ENCODE data around the gene TBC1D21. TPM values are rescaled to one million over a fixed set of nuclear protein-coding genes. Genes with fewer than 3 reads are reported as not detected.

The TBC1D21 gene
- total and polyA plus RNA-seq, 2 of the 4 experiments (the other 2 are of a cell fraction) = not detected

GRCh38 chr15:73869216-73869995, 4.0 kb upstream of the TBC1D21 start:
- 8% methylated on average over 2 of the region's 6 CpGs; no CpG with 5 or more reads in 1 of the 2 experiments for WGBS, 2 experiments (ENCODE audit: extremely low coverage in 2 of 2, insufficient read length in 1 of 2)
- CTCF ChIA-PET = interaction anchor here (0.7 kb wide), 1 partner anchor 8 kb away, joined by 3 read pairs; no protein-coding TSS in a partner anchor
- in situ Hi-C loops (cut with MboI; ENCODE audit: low sequenced_read_pairs) = no loop called here

More at GRCh38 chr15:73869216-73869995, 4.0 kb upstream of the TBC1D21 start:
- dilution Hi-C loops (cut with HindIII; ENCODE audit: low sequenced_read_pairs, unreplicated experiment) (no loop called here), intact Hi-C loops (cut with micrococcal nuclease) (no loop called here)
- Histone ChIP-seq H3K4me1 (ENCODE audit: control insufficient read depth, insufficient read depth, low read length) (no peaks in the 10 kb centered on the region), H3K9me3 (ENCODE audit: control insufficient read depth, insufficient read depth, low read length) (no peaks in the 10 kb centered on the region; the same call in 1 of the 2 replicates), H2AK9ac (replicated peaks; ENCODE audit: low read depth, low read length, poor library complexity) (no peak overlapping the region), H3K79me1 (ENCODE audit: low read depth in 1 of 2, low read length in 2 of 2) (no peaks in the 10 kb centered on the region), H2BK120ac (ENCODE audit: low read depth, low read length) (no peak overlapping the region), H2BK5ac (ENCODE audit: low read depth, low read length, poor library complexity, severe bottlenecking) (no peak overlapping the region), H2AK5ac (ENCODE audit: low read depth, low read length) (no peak overlapping the region), H4K91ac (ENCODE audit: insufficient read depth, low read depth, low read length) (no peak overlapping the region), H3K23ac (ENCODE audit: low read depth, low read length) (no peak overlapping the region), H3K27me3 (ENCODE audit: control insufficient read depth, insufficient read depth, low read length) (peaks cover 77% of the 10 kb centered on the region), H3K14ac (replicated peaks; ENCODE audit: low read depth, low read length) (no peak overlapping the region), H2BK20ac (ENCODE audit: low read depth, low read length) (no peak overlapping the region), H3K9ac (ENCODE audit: low read depth, low read length) (no peak overlapping the region), H4K20me1 (ENCODE audit: insufficient read depth, low read length) (0 out of 2 replicates have a peak, but pooled peaks cover 4% of the 10 kb centered on the region), H3K4ac (ENCODE audit: low read depth, low read length) (no peak overlapping the region), H2AFZ (replicated peaks; ENCODE audit: low read length, poor library complexity) (no peak overlapping the region), H4K8ac (ENCODE audit: low read depth in 2 of 2, low read length in 2 of 2) (no peak overlapping the region), H3K4me2 (ENCODE audit: low read depth, low read length) (no peak overlapping the region), H3K4me3 (ENCODE audit: insufficient read depth, low read depth, low read length) (no peak overlapping the region), H3K18ac (ENCODE audit: low read depth, low read length) (no peak overlapping the region), H3K36me3 (ENCODE audit: control insufficient read depth, insufficient read depth, low read length) (no peaks in the 10 kb centered on the region), H3K27ac (ENCODE audit: insufficient read depth, low read length) (no peak overlapping the region), H3K9me1 (ENCODE audit: insufficient read depth, low read length) (no peaks in the 10 kb centered on the region), H3K56ac (ENCODE audit: extremely low read depth, insufficient read depth, low read length) (no peak overlapping the region), H4K5ac (ENCODE audit: low read depth, low read length) (no peak overlapping the region), H2BK15ac (ENCODE audit: low read depth, low read length) (no peak overlapping the region)
- no TSS peak for BruUV-seq (replicated peaks)
- DNase-seq (no peak), ATAC-seq (ENCODE audit: low read depth) (no peak)
- TF ChIP-seq MAZ (IDR thresholded peaks at IDR 0.05; ENCODE audit: borderline replicate concordance, low read depth, low read length) (no peak), ELK1 (IDR thresholded peaks at IDR 0.05; ENCODE audit: borderline replicate concordance, low read depth, low read length) (no peak), MAFK (IDR thresholded peaks at IDR 0.05; ENCODE audit: low read depth, low read length) (no peak), BHLHE40 (IDR thresholded peaks at IDR 0.05; ENCODE audit: low read depth, low read length) (no peak), USF2 (IDR thresholded peaks at IDR 0.05; ENCODE audit: low read depth, low read length) (no peak), MXI1 (IDR thresholded peaks at IDR 0.05; ENCODE audit: borderline replicate concordance, low read depth, low read length) (no peak), CTCF (conservative IDR thresholded peaks at IDR 0.05; ENCODE audit: low read depth, low read length) (no peak), POLR2A (IDR thresholded peaks at IDR 0.05; ENCODE audit: low read depth, low read length) (no peak), CEBPB (IDR thresholded peaks at IDR 0.05; ENCODE audit: low read depth, low read length) (no peak), RAD21 (IDR thresholded peaks at IDR 0.05; ENCODE audit: low read length) (no peak)
- POLR2A ChIA-PET (ENCODE audit: unreplicated experiment) = no interaction called here

All from IMR-90 (cell line).